Activated B cell treated with CpG ODN at 0.5 μM for 24 hours (primary cell): ENCODE results near the gene DDX4. TPM values are rescaled to one million over a fixed set of nuclear protein-coding genes. Genes with fewer than 3 reads are reported as not detected.
"Not testable (repeated sequence)": the region's sequence is repeated elsewhere in the genome, so short reads cannot be mapped to it uniquely, and the experiment has no call there.

Experiments
- ATAC-seq: fragments of 200-7000 bp; cut with Tn5 transposase; one replicate; pipeline ENCODE4 v1.10.0; 2021; ENCODE audit warnings: low read depth, mild to moderate bottlenecking, moderate library complexity
- CTCF ChIA-PET: fragments of 350-600 bp; sonication (Branson Sonifier 250); formaldehyde crosslinking; loops from one replicate; lab custom pipeline; 2021; ENCODE audit warnings: antibody characterized with exemption; lab: Charles Lee
- POLR2A ChIA-PET: fragments of 350-600 bp; sonication (Branson Sonifier 250); formaldehyde crosslinking; loops from one replicate; lab custom pipeline; 2021; ENCODE audit warnings: antibody characterized with exemption; lab: Charles Lee
- DNase-seq: peaks from one replicate; pipeline ENCODE4 v3.0.0; 2022
- H3K27ac Mint-ChIP-seq: one replicate; pipeline ENCODE4 v1.8.0; 2020; ENCODE audit warnings: mixed read lengths
- H3K27me3 Mint-ChIP-seq: one replicate; pipeline ENCODE4 v1.8.0; 2021; ENCODE audit warnings: mixed read lengths
- H3K36me3 Mint-ChIP-seq: one replicate; pipeline ENCODE4 v1.8.0; 2021; ENCODE audit warnings: low read depth, mixed read lengths
- H3K4me1 Mint-ChIP-seq: one replicate; pipeline ENCODE4 v1.8.0; 2021; ENCODE audit warnings: mixed read lengths
- H3K4me3 Mint-ChIP-seq: one replicate; pipeline ENCODE4 v1.8.0; 2020; ENCODE audit warnings: mild to moderate bottlenecking, mixed read lengths
- H3K9me3 Mint-ChIP-seq: one replicate; pipeline ENCODE4 v1.8.0; 2020; ENCODE audit warnings: mixed read lengths
- CTCF ChIP-seq: fragments of 200-600 bp; IDR thresholded peaks from one replicate; pipeline ENCODE4 v1.8.0; 2022; ENCODE audit warnings: antibody characterized with exemption, mild to moderate bottlenecking
- intact Hi-C: fragments of 100-400 bp; cut with micrococcal nuclease; formaldehyde crosslinking; loops from one replicate; pipeline ENCODE4 v1.15.1; 2024
- total RNA-seq: library from RNA; stranded (reverse); gene quantifications from 2 replicates; pipeline ENCODE4 v1.2.3, GENCODE V29; 2022

Gene DDX4
- total RNA-seq, 1 donor from 2014 or later, result not detected

GRCh38 chr5:55712023-55712859 lies 25.6 kb upstream of the DDX4 start, which contains the start of gene SLC38A9:
TSS of gene SLC38A9 (minus strand) at chr5:55712324. CDS start at chr5:55697958, 14,366 bp downstream.
- Mint-ChIP-seq H3K4me1 (peaks cover 17% of the 10 kb centered on the region), H3K27me3 (no peaks in the 10 kb centered on the region), H3K4me3 (peak within 1 kb of the TSS; percentile 100), H3K9me3 (peaks cover 7% of the 10 kb centered on the region), H3K27ac (peak within 1 kb of the TSS; percentile 92), H3K36me3 (peaks cover 25% of the 10 kb centered on the region)
- CTCF ChIA-PET, result no interaction called here
- ATAC-seq, result peak; percentile 100
- intact Hi-C loops, result loop anchor here (1.0 to 10.0 kb wide), 6 partner anchors 177 to 1200 kb away; partner anchors contain the start of genes CDC20B, IL6ST, PLPP1 and SNX18
- TF ChIP-seq CTCF, result no peak
- peak; percentile 91 for DNase-seq
- POLR2A ChIA-PET, result no interaction called here

GRCh38 chr5:55713871-55714270 lies 24.0 kb upstream of the DDX4 start:
- intact Hi-C loops, result loop anchor here (2.0 to 10.0 kb wide), 5 partner anchors 179 to 1198 kb away; partner anchors contain the start of genes IL6ST, PLPP1 and SNX18
- H3K4me1 Mint-ChIP-seq, result peaks cover 17% of the 10 kb centered on the region
- peaks cover 11% of the 10 kb centered on the region for H3K36me3 Mint-ChIP-seq
- H3K27me3 Mint-ChIP-seq, result no peaks in the 10 kb centered on the region
- DNase-seq (no peak), ATAC-seq (no peak)
- H3K9me3 Mint-ChIP-seq, result peaks cover 7% of the 10 kb centered on the region
- TF ChIP-seq CTCF, result no peak
- H3K4me3 Mint-ChIP-seq, result no peak overlapping the region
- POLR2A ChIA-PET, result no interaction called here
- CTCF ChIA-PET, result no interaction called here
- H3K27ac Mint-ChIP-seq, result no peak overlapping the region

GRCh38 chr5:55714339-55714738 lies 23.5 kb upstream of the DDX4 start:
- Mint-ChIP-seq H3K27ac (no peak overlapping the region), H3K27me3 (no peaks in the 10 kb centered on the region), H3K9me3 (peaks cover 7% of the 10 kb centered on the region), H3K4me3 (no peak overlapping the region), H3K36me3 (peaks cover 8% of the 10 kb centered on the region), H3K4me1 (peaks cover 15% of the 10 kb centered on the region)
- CTCF ChIA-PET, result no interaction called here
- TF ChIP-seq CTCF, result no peak
- POLR2A ChIA-PET, result no interaction called here
- DNase-seq (no peak), ATAC-seq (no peak)
- intact Hi-C loops, result loop anchor here (5.0 to 10.0 kb wide), 3 partner anchors 190 to 1198 kb away; partner anchors contain the start of gene IL6ST

GRCh38 chr5:55714749-55715148 lies 23.1 kb upstream of the DDX4 start:
- peaks cover 15% of the 10 kb centered on the region for H3K4me1 Mint-ChIP-seq
- H3K4me3 Mint-ChIP-seq, result no peak overlapping the region
- DNase-seq (no peak), ATAC-seq (no peak)
- no peak overlapping the region for H3K27ac Mint-ChIP-seq
- H3K36me3 Mint-ChIP-seq, result peaks cover 8% of the 10 kb centered on the region
- no peak for TF ChIP-seq CTCF
- peaks cover 7% of the 10 kb centered on the region for H3K9me3 Mint-ChIP-seq
- POLR2A ChIA-PET, result no interaction called here
- CTCF ChIA-PET, result interaction anchor here (1.4 kb wide), 1 partner anchor 23 kb away, joined by 3 read pairs; no protein-coding TSS in a partner anchor
- intact Hi-C loops, result loop anchor here (5.0 to 10.0 kb wide), 3 partner anchors 190 to 1198 kb away; partner anchors contain the start of gene IL6ST
- H3K27me3 Mint-ChIP-seq, result no peaks in the 10 kb centered on the region

GRCh38 chr5:55715519-55716078 lies 22.3 kb upstream of the DDX4 start:
- Mint-ChIP-seq H3K4me1 (peaks cover 21% of the 10 kb centered on the region), H3K9me3 (peaks cover 7% of the 10 kb centered on the region), H3K4me3 (no peak overlapping the region), H3K27me3 (no peaks in the 10 kb centered on the region), H3K36me3 (peaks cover 8% of the 10 kb centered on the region), H3K27ac (no peak overlapping the region)
- intact Hi-C loops, result loop anchor here (10.0 kb wide), 1 partner anchor 189 kb away; no protein-coding TSS in a partner anchor
- no peak for TF ChIP-seq CTCF
- CTCF ChIA-PET, result interaction anchor here (1.4 kb wide), 1 partner anchor 24 kb away, joined by 3 read pairs; no protein-coding TSS in a partner anchor
- POLR2A ChIA-PET, result no interaction called here
- DNase-seq, result no peak
- no peak for ATAC-seq

- POLR2A ChIA-PET, H3K9me3 Mint-ChIP-seq, H3K27me3 Mint-ChIP-seq, H3K36me3 Mint-ChIP-seq, ATAC-seq, DNase-seq, H3K4me1 Mint-ChIP-seq, CTCF ChIA-PET, H3K27ac Mint-ChIP-seq, H3K4me3 Mint-ChIP-seq: not testable (repeated sequence)
- intact Hi-C loops, result loop anchor here (10.0 kb wide), 1 partner anchor 186 kb away; no protein-coding TSS in a partner anchor
Observed at GRCh38 chr5:55719026-55719425, 18.8 kb upstream of the DDX4 start.
